Ascending aorta (tissue), 2 donors: ENCODE measurements around the gene NT5C1B. TPM values are rescaled to one million over a fixed set of nuclear protein-coding genes. Genes with fewer than 3 reads are reported as not detected.

Experiments
- DNase-seq, 2 donors: peaks; one replicate each; pipeline ENCODE4 v3.0.0-alpha.2; 2019; ENCODE audit warnings: low spot score in 2 of 2
- H3K27ac ChIP-seq, 2 donors: fragments of 200-600 bp; sonication (generic); one replicate each; pipeline ENCODE4 v1.5.1; 2016 to 2017; ENCODE audit warnings: mild to moderate bottlenecking in 1 of 2
- H3K27me3 ChIP-seq: fragments of 200-600 bp; sonication (generic); one replicate; pipeline ENCODE4 v1.5.1; 2017
- H3K36me3 ChIP-seq, 2 donors: fragments of 200-600 bp; sonication (generic); one replicate each; pipeline ENCODE4 v1.5.1; 2016
- H3K4me1 ChIP-seq, 2 donors: fragments of 200-600 bp; sonication (generic); one replicate each; pipeline ENCODE4 v1.5.1; 2016 to 2017; ENCODE audit warnings: mild to moderate bottlenecking in 1 of 2
- H3K4me3 ChIP-seq, 2 donors: fragments of 200-600 bp; sonication (generic); one replicate each; pipeline ENCODE4 v1.5.1; 2016 to 2017; ENCODE audit warnings: mild to moderate bottlenecking in 1 of 2
- H3K9me3 ChIP-seq, 2 donors: fragments of 200-600 bp; sonication (generic); one replicate each; pipeline ENCODE4 v1.5.1; 2016
- CTCF ChIP-seq, 3 experiments: fragments of 200-600 bp in 2 of 3; fragments of 450-650 bp in 1 of 3; sonication (generic) in 2 of 3; IDR thresholded peaks; one replicate each; pipeline ENCODE4 v1.5.1; 2016 to 2019; ENCODE audit warnings: antibody characterized with exemption in 3 of 3, mild to moderate bottlenecking in 1 of 3, moderate library complexity in 1 of 3
- intact Hi-C: fragments of 100-400 bp; cut with DNase I; formaldehyde crosslinking; loops from one replicate; pipeline ENCODE4 v1.15.1; 2023
- total RNA-seq: library from RNA; depleted of rRNA; stranded (reverse); fragments of >200 nt; gene quantifications from one replicate; pipeline ENCODE4 v1.1.0, GENCODE V29; 2016

NT5C1B gene
- total RNA-seq, 1 donor from 2014 or later, result not detected

- Histone ChIP-seq H3K4me3 (no peak overlapping the region), H3K27ac (no peak overlapping the region), H3K4me1 (no peaks in the 10 kb centered on the region), H3K27me3 (no peaks in the 10 kb centered on the region), H3K36me3 (no peaks in the 10 kb centered on the region), H3K9me3 (no peaks in the 10 kb centered on the region)
- intact Hi-C loops, result no loop called here
- no peak for TF ChIP-seq CTCF (IDR thresholded peaks at IDR 0.05)
- DNase-seq, result no peak
Observed at GRCh38 chr2:18527326-18527725, 62.0 kb downstream of the NT5C1B start.

GRCh38 chr2:18526429-18526828 lies 62.9 kb downstream of the NT5C1B start:
- no peak overlapping the region for H3K27ac ChIP-seq
- no peaks in the 10 kb centered on the region for H3K4me1 ChIP-seq
- intact Hi-C loops, result no loop called here
- no peaks in the 10 kb centered on the region for H3K9me3 ChIP-seq
- H3K27me3 ChIP-seq, result no peaks in the 10 kb centered on the region
- DNase-seq, result no peak
- no peak overlapping the region for H3K4me3 ChIP-seq
- H3K36me3 ChIP-seq, result no peaks in the 10 kb centered on the region
- no peak for TF ChIP-seq CTCF (IDR thresholded peaks at IDR 0.05)

GRCh38 chr2:18525852-18526251 lies 63.5 kb downstream of the NT5C1B start:
- no peak overlapping the region for H3K27ac ChIP-seq
- H3K36me3 ChIP-seq, result no peaks in the 10 kb centered on the region
- no peak for TF ChIP-seq CTCF (IDR thresholded peaks at IDR 0.05)
- no peaks in the 10 kb centered on the region for H3K9me3 ChIP-seq
- no peaks in the 10 kb centered on the region for H3K27me3 ChIP-seq
- intact Hi-C loops, result no loop called here
- H3K4me1 ChIP-seq, result peaks cover 0 to 3% of the 10 kb centered on the region in 2 donors
- DNase-seq, result no peak
- H3K4me3 ChIP-seq, result no peak overlapping the region

GRCh38 chr2:18525236-18525635 lies 64.1 kb downstream of the NT5C1B start:
- Histone ChIP-seq H3K4me3 (no peak overlapping the region), H3K27ac (no peak overlapping the region), H3K27me3 (no peaks in the 10 kb centered on the region), H3K4me1 (peaks cover 0 to 8% of the 10 kb centered on the region in 2 donors), H3K9me3 (no peaks in the 10 kb centered on the region), H3K36me3 (no peaks in the 10 kb centered on the region)
- no peak for TF ChIP-seq CTCF (IDR thresholded peaks at IDR 0.05)
- no peak for DNase-seq
- intact Hi-C loops, result no loop called here

- no peaks in the 10 kb centered on the region for H3K36me3 ChIP-seq
- H3K4me1 ChIP-seq, result peaks cover 3 to 19% of the 10 kb centered on the region in 2 donors
- no peak overlapping the region for H3K27ac ChIP-seq
- no peak for TF ChIP-seq CTCF (IDR thresholded peaks at IDR 0.05)
- no peak for DNase-seq
- H3K4me3 ChIP-seq, result no peak overlapping the region
- no peaks in the 10 kb centered on the region for H3K9me3 ChIP-seq
- intact Hi-C loops, result loop anchor here (5.0 kb wide), 2 partner anchors 135 to 380 kb away; no protein-coding TSS in a partner anchor
- H3K27me3 ChIP-seq, result no peaks in the 10 kb centered on the region
Observed at GRCh38 chr2:18522484-18523146, 66.8 kb downstream of the NT5C1B start.
